WTC11 (cell line): ENCODE results near the gene NEDD9. TPM values are rescaled to one million over a fixed set of nuclear protein-coding genes. Genes with fewer than 3 reads are reported as not detected.
A peak's percentile ranks its signal among the peaks of the same experiment; 100 is the strongest.

Experiments used
- ATAC-seq: fragments of 200-7000 bp; cut with Tn5 transposase; 2 replicates; pipeline ENCODE4 v1.10.0; 2021; ENCODE audit warnings: mild to moderate bottlenecking, moderate library complexity
- CTCF ChIA-PET: fragments of 300-600 bp; sonication (Branson Sonifier 250); formaldehyde crosslinking; loops from one replicate; lab custom pipeline; 2021; ENCODE audit warnings: antibody characterized with exemption; lab: Charles Lee
- POLR2A ChIA-PET: fragments of 350-600 bp; sonication (Branson Sonifier 250); formaldehyde crosslinking; loops from one replicate; lab custom pipeline; 2021; ENCODE audit warnings: antibody characterized with exemption; lab: Charles Lee
- DNase-seq: peaks from one replicate; pipeline ENCODE4 v3.0.0; 2021; ENCODE audit warnings: low spot score
- H3K27ac Mint-ChIP-seq: 2 replicates; pipeline ENCODE4 v1.8.0; 2021; ENCODE audit warnings: mixed read lengths
- H3K27me3 Mint-ChIP-seq: 2 replicates; pipeline ENCODE4 v1.8.0; 2021; ENCODE audit warnings: low read depth, mild to moderate bottlenecking, moderate library complexity, mixed read lengths
- H3K36me3 Mint-ChIP-seq: 2 replicates; pipeline ENCODE4 v1.8.0; 2021; ENCODE audit warnings: mixed read lengths
- H3K4me1 Mint-ChIP-seq: 2 replicates; pipeline ENCODE4 v1.8.0; 2022; ENCODE audit warnings: mixed read lengths
- H3K4me3 Mint-ChIP-seq: 2 replicates; pipeline ENCODE4 v1.8.0; 2021; ENCODE audit warnings: mild to moderate bottlenecking, moderate library complexity, mixed read lengths
- H3K9me3 Mint-ChIP-seq: 2 replicates; pipeline ENCODE4 v1.8.0; 2021; ENCODE audit warnings: mixed read lengths
- ATF1 ChIP-seq: sonication (generic); formaldehyde crosslinking; IDR thresholded peaks from 2 replicates; pipeline ENCODE4 v1.8.1; 2023; ENCODE audit warnings: mild to moderate bottlenecking, moderate library complexity, missing genetic modification reagents
- CREM ChIP-seq: sonication (generic); formaldehyde crosslinking; IDR thresholded peaks from 2 replicates; pipeline ENCODE4 v1.8.1; 2022; ENCODE audit warnings: mild to moderate bottlenecking, missing genetic modification reagents, moderate library complexity
- GRHL2 ChIP-seq: fragments of 250-450 bp; sonication (Bioruptor Pico); IDR thresholded peaks from 2 replicates; pipeline ENCODE4 v1.8.0; 2022; ENCODE audit warnings: mild to moderate bottlenecking, moderate library complexity; ENCODE audit not compliant: insufficient replicate concordance, severe bottlenecking
- IRF2 ChIP-seq: sonication (generic); formaldehyde crosslinking; IDR thresholded peaks from 2 replicates; pipeline ENCODE4 v1.8.0; 2022; ENCODE audit warnings: low read depth, missing genetic modification reagents, borderline replicate concordance
- JUN ChIP-seq: sonication (generic); formaldehyde crosslinking; IDR thresholded peaks from 2 replicates; pipeline ENCODE4 v1.8.0; 2023; ENCODE audit warnings: mild to moderate bottlenecking, missing genetic modification reagents
- KAT7 ChIP-seq: sonication (generic); formaldehyde crosslinking; IDR thresholded peaks from 2 replicates; pipeline ENCODE4 v1.8.1; 2023; ENCODE audit warnings: missing genetic modification reagents, mild to moderate bottlenecking, borderline replicate concordance
- MYBL2 ChIP-seq: sonication (generic); formaldehyde crosslinking; IDR thresholded peaks from 2 replicates; pipeline ENCODE4 v1.8.1; 2023; ENCODE audit warnings: mild to moderate bottlenecking, moderate library complexity, missing genetic modification reagents
- NFE2L1 ChIP-seq: sonication (generic); formaldehyde crosslinking; IDR thresholded peaks from 2 replicates; pipeline ENCODE4 v1.8.1; 2023; ENCODE audit warnings: missing genetic modification reagents
- PRRX2 ChIP-seq: fragments of 250-450 bp; sonication (Bioruptor Pico); IDR thresholded peaks from 2 replicates; pipeline ENCODE4 v1.8.0; 2021; ENCODE audit warnings: mild to moderate bottlenecking
- SMAD4 ChIP-seq: sonication (generic); formaldehyde crosslinking; IDR thresholded peaks from 2 replicates; pipeline ENCODE4 v1.8.0; 2022; ENCODE audit warnings: mild to moderate bottlenecking, missing genetic modification reagents
- TCF7 ChIP-seq: sonication (generic); formaldehyde crosslinking; IDR thresholded peaks from 2 replicates; pipeline ENCODE4 v1.8.0; 2022; ENCODE audit warnings: mild to moderate bottlenecking, low read depth, missing genetic modification reagents, moderate library complexity
- ZBTB21 ChIP-seq: sonication (generic); formaldehyde crosslinking; IDR thresholded peaks from 2 replicates; pipeline ENCODE4 v1.8.1; 2023; ENCODE audit warnings: mild to moderate bottlenecking, missing genetic modification reagents, borderline replicate concordance
- ZNF232 ChIP-seq: sonication (generic); formaldehyde crosslinking; IDR thresholded peaks from 2 replicates; pipeline ENCODE4 v1.8.0; 2022; ENCODE audit warnings: mild to moderate bottlenecking, missing genetic modification reagents
- ZNF317 ChIP-seq: sonication (generic); formaldehyde crosslinking; IDR thresholded peaks from 2 replicates; pipeline ENCODE4 v1.8.1; 2023; ENCODE audit warnings: low read depth, mild to moderate bottlenecking, moderate library complexity, missing genetic modification reagents, borderline replicate concordance
- ZNF671 ChIP-seq: fragments of 250-450 bp; sonication (Bioruptor Pico); IDR thresholded peaks from 2 replicates; pipeline ENCODE4 v1.8.0; 2021; ENCODE audit warnings: mild to moderate bottlenecking
- total RNA-seq: library from RNA; stranded (reverse); gene quantifications from 3 replicates; pipeline ENCODE4 v1.2.3, GENCODE V29; 2021
- TF ChIP-seq, protein P1 (sequence below): sonication (generic); formaldehyde crosslinking; IDR thresholded peaks from 2 replicates; pipeline ENCODE4 v1.8.1; 2023; ENCODE audit warnings: mild to moderate bottlenecking, moderate library complexity, missing genetic modification reagents
- TF ChIP-seq, protein P2 (sequence below): fragments of 200-600 bp; IDR thresholded peaks from 2 replicates; pipeline ENCODE4 v1.8.0; 2022; ENCODE audit warnings: antibody characterized with exemption
- TF ChIP-seq, protein P3 (sequence below): sonication (generic); formaldehyde crosslinking; IDR thresholded peaks from 2 replicates; pipeline ENCODE4 v1.8.0; 2022; ENCODE audit warnings: mild to moderate bottlenecking, missing genetic modification reagents
- TF ChIP-seq, protein P4 (sequence below): sonication (generic); formaldehyde crosslinking; IDR thresholded peaks from 2 replicates; pipeline ENCODE4 v1.8.0; 2022; ENCODE audit warnings: mild to moderate bottlenecking, missing genetic modification reagents
- TF ChIP-seq, protein P5 (sequence below): sonication (generic); formaldehyde crosslinking; IDR thresholded peaks from 2 replicates; pipeline ENCODE4 v1.8.1; 2022; ENCODE audit warnings: missing genetic modification reagents, borderline replicate concordance
- TF ChIP-seq, protein P6 (sequence below): sonication (generic); formaldehyde crosslinking; IDR thresholded peaks from 2 replicates; pipeline ENCODE4 v1.8.1; 2022; ENCODE audit warnings: low read depth, missing genetic modification reagents, borderline replicate concordance

Gene NEDD9
- total RNA-seq, 1 experiment from 2014 or later = 9.8 TPM

DNA sequence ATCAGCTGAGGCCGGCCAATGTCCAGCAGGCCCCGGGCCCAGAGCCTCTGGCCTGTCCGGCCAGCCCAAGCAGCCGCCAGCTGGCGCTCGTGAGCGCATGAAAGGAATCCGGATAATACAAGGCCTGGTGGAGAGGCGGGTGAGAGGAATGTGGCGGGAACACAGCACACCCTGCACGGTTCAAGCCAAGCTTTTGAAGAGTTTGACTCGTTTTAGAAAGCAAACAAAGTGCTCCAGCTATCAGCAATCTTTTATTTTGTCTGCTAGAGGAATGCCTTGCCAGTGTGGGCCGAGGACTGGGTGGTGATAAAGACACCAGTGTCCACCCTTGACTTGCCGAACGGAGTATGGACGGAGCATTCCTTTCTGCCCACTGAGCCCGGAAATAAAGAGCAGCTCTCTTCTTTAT, 9.3 kb upstream of the NEDD9 start (continued):
- 0 out of 2 replicates have a peak, but pooled peaks have one; percentile 42 for TF ChIP-seq CREM (CRISPR knock-in tag)
- TF ChIP-seq GRHL2 (CRISPR knock-in tag) = no peak
- TF ChIP-seq ATF1 (CRISPR knock-in tag) = no peak
- TF ChIP-seq NFE2L1 (CRISPR knock-in tag) = no peak
- no peak for TF ChIP-seq ZNF317 (CRISPR knock-in tag)
- TF ChIP-seq PRRX2 (CRISPR knock-in tag) = no peak
- TF ChIP-seq, protein P1, sequence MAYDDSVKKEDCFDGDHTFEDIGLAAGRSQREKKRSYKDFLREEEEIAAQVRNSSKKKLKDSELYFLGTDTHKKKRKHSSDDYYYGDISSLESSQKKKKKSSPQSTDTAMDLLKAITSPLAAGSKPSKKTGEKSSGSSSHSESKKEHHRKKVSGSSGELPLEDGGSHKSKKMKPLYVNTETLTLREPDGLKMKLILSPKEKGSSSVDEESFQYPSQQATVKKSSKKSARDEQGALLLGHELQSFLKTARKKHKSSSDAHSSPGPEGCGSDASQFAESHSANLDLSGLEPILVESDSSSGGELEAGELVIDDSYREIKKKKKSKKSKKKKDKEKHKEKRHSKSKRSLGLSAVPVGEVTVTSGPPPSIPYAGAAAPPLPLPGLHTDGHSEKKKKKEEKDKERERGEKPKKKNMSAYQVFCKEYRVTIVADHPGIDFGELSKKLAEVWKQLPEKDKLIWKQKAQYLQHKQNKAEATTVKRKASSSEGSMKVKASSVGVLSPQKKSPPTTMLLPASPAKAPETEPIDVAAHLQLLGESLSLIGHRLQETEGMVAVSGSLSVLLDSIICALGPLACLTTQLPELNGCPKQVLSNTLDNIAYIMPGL = peak; percentile 75
- no peak for TF ChIP-seq IRF2 (CRISPR knock-in tag)
- no peak for TF ChIP-seq ZNF232 (CRISPR knock-in tag)
- TF ChIP-seq, protein P2, sequence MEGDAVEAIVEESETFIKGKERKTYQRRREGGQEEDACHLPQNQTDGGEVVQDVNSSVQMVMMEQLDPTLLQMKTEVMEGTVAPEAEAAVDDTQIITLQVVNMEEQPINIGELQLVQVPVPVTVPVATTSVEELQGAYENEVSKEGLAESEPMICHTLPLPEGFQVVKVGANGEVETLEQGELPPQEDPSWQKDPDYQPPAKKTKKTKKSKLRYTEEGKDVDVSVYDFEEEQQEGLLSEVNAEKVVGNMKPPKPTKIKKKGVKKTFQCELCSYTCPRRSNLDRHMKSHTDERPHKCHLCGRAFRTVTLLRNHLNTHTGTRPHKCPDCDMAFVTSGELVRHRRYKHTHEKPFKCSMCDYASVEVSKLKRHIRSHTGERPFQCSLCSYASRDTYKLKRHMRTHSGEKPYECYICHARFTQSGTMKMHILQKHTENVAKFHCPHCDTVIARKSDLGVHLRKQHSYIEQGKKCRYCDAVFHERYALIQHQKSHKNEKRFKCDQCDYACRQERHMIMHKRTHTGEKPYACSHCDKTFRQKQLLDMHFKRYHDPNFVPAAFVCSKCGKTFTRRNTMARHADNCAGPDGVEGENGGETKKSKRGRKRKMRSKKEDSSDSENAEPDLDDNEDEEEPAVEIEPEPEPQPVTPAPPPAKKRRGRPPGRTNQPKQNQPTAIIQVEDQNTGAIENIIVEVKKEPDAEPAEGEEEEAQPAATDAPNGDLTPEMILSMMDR = peak; percentile 55
- TF ChIP-seq, protein P3, sequence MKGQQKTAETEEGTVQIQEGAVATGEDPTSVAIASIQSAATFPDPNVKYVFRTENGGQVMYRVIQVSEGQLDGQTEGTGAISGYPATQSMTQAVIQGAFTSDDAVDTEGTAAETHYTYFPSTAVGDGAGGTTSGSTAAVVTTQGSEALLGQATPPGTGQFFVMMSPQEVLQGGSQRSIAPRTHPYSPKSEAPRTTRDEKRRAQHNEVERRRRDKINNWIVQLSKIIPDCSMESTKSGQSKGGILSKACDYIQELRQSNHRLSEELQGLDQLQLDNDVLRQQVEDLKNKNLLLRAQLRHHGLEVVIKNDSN = peak; percentile 35; the same call in 1 of the 2 replicates
- no peak for TF ChIP-seq MYBL2 (CRISPR knock-in tag)
- TF ChIP-seq, protein P4, sequence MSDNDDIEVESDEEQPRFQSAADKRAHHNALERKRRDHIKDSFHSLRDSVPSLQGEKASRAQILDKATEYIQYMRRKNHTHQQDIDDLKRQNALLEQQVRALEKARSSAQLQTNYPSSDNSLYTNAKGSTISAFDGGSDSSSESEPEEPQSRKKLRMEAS = peak; percentile 94

DNA sequence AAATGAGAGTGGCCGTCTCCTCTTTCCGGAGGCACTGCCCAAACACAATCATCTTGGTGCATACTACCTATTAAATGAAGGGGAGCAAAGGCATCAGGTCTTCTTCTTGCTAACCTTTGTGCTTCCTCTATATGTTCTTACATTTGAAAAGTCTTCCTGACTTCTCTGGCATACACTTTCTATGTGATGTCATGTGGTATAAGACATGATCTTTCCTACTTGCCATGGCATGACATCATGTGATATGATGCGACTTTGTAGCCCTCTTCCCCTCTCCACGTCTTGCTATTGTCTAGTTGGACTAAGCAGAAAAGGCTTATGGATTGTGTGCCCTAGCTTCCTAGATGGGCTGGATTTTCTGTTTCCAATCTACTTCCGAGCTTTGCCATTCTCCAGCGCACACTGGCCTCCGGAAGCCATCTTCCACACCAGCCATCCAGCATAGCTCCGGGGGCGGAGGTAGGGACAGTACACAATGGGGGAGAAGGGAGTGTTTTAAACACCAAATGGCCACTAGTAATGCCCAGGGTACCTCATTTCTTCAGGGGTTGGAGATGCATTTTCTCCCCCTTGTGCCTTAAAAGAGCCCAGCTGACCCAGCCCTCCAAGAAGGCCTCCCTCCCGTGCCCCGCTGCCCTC, 8.8 kb upstream of the NEDD9 start:
- Mint-ChIP-seq H3K4me1 (peaks cover 6% of the 10 kb centered on the region), H3K27me3 (peaks cover 17% of the 10 kb centered on the region), H3K27ac (no peak overlapping the region), H3K4me3 (no peak overlapping the region), H3K9me3 (no peaks in the 10 kb centered on the region), H3K36me3 (no peaks in the 10 kb centered on the region)
- TF ChIP-seq IRF2 (CRISPR knock-in tag) = no peak
- TF ChIP-seq ZNF671 (CRISPR knock-in tag) = no peak
- TF ChIP-seq ZBTB21 = 0 out of 2 replicates have a peak, but pooled peaks have one; percentile 46
- ChIA-PET POLR2A (interaction anchor here (1.6 to 2.1 kb wide), 2 partner anchors 9 to 36 kb away, joined by 8 to 10 read pairs; partner anchors contain the start of gene NEDD9), CTCF (interaction anchor here (0.8 to 2.1 kb wide), 30 partner anchors 9 to 1046 kb away, joined by 3 to 24 read pairs (median 4); partner anchors contain the start of gene NEDD9)
- ATAC-seq = peak; percentile 43
- no peak for DNase-seq

DNA sequence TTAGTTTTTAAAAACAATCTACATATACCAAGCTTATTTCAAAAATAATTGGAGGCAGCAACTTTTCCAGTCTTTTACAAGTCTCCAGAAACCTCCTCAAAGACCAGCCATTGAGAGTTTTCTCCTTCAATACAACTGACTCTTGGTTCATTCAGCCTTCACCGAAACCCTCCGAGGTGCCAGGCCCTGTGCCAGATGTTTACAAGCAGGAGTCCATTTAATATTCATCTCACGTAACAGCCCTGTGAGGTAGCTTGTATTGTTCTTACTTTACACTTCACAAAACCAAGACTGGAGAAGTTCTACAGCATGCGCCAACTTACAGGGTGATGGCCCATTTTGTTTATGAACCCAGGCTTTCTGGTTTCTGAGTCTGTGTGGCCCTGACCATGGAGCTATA, 5.5 kb upstream of the NEDD9 start:
- POLR2A ChIA-PET = no interaction called here
- Mint-ChIP-seq H3K4me1 (peaks cover 24% of the 10 kb centered on the region), H3K4me3 (no peak overlapping the region), H3K9me3 (no peaks in the 10 kb centered on the region), H3K27ac (no peak overlapping the region), H3K27me3 (peaks cover 12% of the 10 kb centered on the region), H3K36me3 (no peaks in the 10 kb centered on the region)
- CTCF ChIA-PET = no interaction called here
- ATAC-seq (no peak), DNase-seq (no peak)
- TF ChIP-seq ATF1 (CRISPR knock-in tag) = no peak
- TF ChIP-seq KAT7 = no peak
- no peak for TF ChIP-seq SMAD4 (CRISPR knock-in tag)
- TF ChIP-seq TCF7 (CRISPR knock-in tag) = no peak
- TF ChIP-seq, protein P1 = no peak
- TF ChIP-seq, protein P5, sequence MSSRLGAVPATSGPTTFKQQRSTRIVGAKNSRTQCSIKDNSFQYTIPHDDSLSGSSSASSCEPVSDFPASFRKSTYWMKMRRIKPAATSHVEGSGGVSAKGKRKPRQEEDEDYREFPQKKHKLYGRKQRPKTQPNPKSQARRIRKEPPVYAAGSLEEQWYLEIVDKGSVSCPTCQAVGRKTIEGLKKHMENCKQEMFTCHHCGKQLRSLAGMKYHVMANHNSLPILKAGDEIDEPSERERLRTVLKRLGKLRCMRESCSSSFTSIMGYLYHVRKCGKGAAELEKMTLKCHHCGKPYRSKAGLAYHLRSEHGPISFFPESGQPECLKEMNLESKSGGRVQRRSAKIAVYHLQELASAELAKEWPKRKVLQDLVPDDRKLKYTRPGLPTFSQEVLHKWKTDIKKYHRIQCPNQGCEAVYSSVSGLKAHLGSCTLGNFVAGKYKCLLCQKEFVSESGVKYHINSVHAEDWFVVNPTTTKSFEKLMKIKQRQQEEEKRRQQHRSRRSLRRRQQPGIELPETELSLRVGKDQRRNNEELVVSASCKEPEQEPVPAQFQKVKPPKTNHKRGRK (CRISPR knock-in tag) = no peak
- TF ChIP-seq ZNF317 (CRISPR knock-in tag) = no peak
- TF ChIP-seq ZNF232 (CRISPR knock-in tag) = no peak
- TF ChIP-seq JUN = no peak
- TF ChIP-seq, protein P6, sequence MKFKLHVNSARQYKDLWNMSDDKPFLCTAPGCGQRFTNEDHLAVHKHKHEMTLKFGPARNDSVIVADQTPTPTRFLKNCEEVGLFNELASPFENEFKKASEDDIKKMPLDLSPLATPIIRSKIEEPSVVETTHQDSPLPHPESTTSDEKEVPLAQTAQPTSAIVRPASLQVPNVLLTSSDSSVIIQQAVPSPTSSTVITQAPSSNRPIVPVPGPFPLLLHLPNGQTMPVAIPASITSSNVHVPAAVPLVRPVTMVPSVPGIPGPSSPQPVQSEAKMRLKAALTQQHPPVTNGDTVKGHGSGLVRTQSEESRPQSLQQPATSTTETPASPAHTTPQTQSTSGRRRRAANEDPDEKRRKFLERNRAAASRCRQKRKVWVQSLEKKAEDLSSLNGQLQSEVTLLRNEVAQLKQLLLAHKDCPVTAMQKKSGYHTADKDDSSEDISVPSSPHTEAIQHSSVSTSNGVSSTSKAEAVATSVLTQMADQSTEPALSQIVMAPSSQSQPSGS (CRISPR knock-in tag) = no peak
